GM10847 (cell line): Measurements from ENCODE around the gene CHN2.

Experiments used
- POLR2A ChIP-seq: IDR thresholded peaks from 2 replicates; pipeline ENCODE4 v1.6.1; 2011; ENCODE audit not compliant: insufficient read length; ENCODE audit errors: extremely low read depth

CHN2 gene

GRCh38 chr7:29482056-29482455 lies 287.5 kb downstream of the CHN2 start:
- no peak for TF ChIP-seq POLR2A

DNA sequence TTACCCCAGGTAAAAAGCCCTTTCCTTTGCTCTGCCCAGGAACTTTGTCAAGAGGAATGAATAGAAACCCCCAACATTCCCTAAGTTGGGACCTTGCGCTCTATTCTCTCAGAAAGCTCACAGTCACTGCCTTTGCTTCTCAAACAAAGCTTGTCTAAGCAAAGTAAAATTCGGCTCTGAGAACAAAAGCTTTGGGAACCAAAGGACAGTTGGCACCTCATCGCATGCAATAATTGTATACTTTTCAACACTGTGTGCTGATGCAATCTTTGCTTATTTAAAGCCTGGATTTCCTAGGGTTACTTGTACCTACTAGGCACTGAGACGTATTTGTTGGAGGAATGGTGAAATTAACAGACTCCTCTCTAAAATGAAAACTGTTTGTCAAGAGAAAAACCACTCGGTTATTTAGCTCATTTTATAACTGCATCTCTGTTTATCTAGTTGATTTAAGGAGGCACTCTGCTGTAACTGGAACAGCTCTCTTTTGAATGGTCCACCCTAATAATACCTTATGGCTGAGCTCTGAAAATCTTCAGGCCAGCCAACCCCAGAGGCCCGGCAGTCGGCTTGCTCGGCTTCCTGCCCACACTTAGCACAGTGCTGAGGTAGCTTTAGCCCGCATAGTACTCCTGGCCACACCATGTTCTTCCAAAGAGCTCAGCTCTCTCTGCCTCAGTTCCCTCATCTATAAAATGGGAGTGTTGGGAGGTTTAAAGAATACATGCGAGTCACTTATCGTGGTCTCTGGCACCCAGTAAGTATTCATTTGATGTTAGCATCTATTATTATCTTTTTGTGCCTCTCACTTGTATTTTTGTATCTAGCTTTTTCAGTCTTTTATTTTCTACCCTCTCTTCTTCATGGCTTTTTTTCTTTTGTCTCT lies 288.9 kb downstream of the CHN2 start:
- TF ChIP-seq POLR2A, result no peak

DNA sequence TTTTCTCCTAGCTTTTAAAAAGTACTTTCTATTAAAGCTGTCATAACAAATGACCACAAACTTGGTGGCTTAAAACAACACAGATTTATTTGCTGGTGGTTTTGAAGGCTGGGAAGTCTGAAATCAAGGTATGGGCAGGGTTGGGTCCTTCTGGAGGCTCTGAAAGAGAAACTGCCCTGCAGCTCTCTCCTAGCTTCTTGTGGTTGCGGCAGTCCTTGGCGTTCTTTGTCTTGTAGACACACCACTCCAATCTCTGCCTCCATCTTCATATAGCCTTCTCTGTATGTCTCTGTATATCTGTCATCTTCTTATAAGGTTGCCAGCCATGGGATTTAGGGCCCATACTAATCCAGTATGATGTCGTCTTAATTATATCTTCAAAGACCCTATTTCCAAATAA lies 289.7 kb downstream of the CHN2 start:
- no peak for TF ChIP-seq POLR2A

DNA sequence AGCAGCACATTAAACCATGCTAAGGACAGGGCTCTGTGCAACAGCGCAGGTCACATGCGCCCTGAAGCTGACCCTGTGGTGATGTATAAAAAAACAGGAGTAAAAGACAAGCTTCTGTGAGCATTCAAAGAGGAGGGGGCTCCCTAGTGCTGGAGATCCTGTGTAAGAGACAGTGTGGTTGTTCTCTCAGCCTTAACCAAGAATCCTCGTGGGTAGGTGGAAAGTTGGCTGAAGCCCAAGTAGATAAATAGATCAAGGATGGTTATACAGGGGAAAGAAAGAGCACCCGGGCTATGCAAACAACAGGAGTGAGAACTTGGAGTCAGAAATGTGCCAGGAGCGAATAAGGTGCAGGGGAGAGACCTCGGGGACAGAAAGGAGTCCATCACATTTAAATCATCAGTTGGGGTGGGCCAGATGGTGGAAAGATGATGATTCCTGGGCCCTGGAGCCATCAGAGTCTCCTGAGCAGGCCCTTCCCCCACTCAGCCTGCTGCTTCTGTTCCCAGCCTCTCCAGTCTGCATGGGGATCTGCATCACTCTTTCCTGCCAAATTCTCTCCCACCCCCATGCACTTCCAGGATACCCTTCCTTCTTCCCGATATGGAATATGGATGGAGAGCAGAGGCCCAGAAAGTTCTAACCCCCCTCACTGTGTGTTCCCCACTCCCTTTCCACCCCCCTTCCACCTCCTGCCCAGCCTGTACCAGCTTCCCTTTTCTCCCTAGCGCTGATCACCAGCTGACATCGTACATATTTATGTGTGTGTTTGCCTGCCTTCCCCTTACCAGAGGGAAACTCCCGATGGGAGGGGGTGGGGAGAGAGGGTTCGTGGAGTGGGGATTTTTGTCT lies 291.0 kb downstream of the CHN2 start:
- no peak for TF ChIP-seq POLR2A

- TF ChIP-seq POLR2A, result no peak
These were observed 291.7 kb downstream of the CHN2 start for GRCh38 chr7:29486191-29486700.

DNA sequence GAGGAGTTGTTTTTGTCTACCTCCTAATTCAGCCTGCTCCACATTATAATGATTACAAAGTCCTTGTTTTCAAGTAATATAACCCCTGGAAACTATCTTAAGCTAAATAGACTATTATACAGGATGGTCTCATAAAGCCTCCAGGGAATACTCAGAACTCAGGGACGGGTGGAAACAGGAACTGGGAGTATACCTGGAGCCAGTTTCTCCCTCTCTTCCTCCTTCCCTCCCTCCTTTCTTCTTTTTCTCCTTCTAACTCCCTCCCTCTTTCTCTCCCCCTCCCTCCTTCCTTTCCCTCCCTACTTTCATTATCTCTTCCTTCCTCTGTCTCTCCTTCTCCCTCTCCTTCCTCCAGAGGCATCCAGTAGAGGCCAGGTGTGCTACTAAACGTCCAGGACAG lies 292.8 kb downstream of the CHN2 start:
- no peak for TF ChIP-seq POLR2A

DNA sequence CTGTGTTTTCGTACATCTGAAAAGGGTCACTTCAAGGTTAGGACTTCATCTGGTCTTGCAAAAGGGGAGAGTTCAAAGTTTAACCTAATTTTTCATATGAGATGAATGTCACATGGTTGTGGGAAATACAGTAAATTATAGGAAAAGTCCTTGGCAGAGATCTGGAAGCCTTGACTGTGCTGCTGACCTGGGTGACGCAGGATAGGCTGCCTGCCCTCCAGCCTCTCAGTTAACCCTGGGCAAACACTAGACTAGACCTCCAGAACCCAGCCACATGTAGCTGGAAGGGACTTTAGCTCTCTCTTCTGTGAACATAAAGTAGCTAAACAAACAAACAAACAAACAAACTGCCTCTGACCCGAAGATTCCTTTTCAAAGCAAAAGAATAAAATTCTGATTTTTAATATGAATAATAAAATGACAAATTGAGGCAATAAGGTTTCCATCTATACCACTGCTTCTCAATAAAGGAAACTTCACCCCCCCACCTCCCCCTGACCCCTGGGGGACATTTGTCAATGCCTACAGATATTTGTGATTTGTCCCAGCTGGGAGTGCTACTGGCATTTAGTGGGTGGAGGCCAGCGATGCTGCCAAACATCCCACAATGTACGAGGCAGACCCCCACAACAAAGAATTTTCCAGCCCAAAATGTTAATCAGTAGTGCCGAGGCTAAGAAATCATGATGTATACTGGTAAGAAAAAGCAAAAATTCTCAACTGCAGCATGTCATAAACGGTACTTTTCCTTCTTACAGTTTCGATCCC lies 293.8 kb downstream of the CHN2 start:
- TF ChIP-seq POLR2A, result no peak

DNA sequence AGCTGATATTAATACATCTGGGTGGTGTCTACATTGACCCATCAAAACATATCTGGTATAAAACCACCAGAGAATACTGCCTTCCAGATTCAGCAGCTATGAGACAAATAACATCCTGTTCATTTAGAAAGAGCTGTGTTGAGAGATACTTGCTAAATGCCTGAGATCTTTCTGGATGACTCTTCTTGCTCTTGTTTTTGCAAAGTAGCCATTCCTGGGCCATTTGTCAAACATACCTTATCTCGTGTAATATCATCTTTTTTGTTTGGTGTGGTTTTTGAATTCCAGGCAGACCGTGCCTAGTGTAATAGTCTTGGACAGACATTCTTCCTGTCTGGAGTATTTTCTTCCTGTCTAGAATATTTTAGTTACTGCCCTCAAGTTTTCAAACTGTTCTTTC lies 294.4 kb downstream of the CHN2 start:
- no peak for TF ChIP-seq POLR2A

DNA sequence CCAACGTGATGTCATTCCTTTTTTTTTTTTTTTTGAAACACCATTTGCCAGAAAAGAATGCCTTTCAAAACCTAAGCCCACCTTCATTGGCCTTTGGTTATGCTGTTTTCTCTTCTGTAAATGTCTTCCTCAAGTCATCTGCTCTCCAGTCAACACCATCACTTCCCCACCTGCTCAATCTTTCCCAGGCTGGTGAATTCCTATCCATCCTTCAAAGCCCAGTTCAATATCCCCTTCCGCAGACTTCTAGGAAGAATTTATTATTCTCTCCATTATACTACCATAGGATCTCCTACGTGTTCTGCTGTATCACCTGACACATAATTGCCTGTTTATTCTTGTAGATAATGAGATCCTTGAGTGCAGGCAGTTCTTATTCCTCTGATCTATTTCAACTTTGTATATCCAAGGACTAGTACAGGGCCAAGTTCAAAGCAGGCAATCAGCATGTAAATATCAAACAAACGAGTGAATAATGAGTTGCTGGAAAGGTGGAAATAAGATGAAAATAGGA lies 295.6 kb downstream of the CHN2 start:
- no peak for TF ChIP-seq POLR2A

GRCh38 chr7:29494350-29494749 lies 299.8 kb downstream of the CHN2 start:
- TF ChIP-seq POLR2A, result no peak

DNA sequence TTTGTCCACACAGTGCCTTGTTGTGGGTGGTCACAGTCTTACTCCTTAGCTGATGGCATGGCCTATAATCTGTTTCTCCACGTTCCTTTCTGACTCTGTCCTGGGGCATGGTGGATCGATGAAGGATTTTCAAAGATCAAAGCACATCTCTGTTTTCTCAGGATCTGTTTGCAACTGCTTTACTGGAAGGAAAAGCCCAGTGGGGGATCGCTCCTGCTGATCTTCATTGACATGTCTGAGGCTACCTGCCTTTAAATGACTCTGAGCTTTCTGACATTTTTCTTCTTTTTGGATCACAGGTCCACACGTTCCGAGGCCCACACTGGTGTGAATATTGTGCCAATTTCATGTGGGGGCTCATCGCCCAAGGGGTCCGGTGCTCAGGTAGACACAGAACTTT lies 301.1 kb downstream of the CHN2 start:
- TF ChIP-seq POLR2A, result no peak

GRCh38 chr7:29496355-29497020 lies 301.9 kb downstream of the CHN2 start:
- TF ChIP-seq POLR2A, result no peak

GRCh38 chr7:29499932-29500331 lies 305.4 kb downstream of the CHN2 start:
- no peak for TF ChIP-seq POLR2A

GRCh38 chr7:29500719-29501118 lies 306.1 kb downstream of the CHN2 start:
- TF ChIP-seq POLR2A, result no peak
